Stimulated activated CD8-positive, alpha-beta memory T cell treated with anti-CD3 and anti-CD28 coated beads, Interleukin-15, amount 100 ng/mL, for 4 hours (primary cell): Measurements from ENCODE around the gene RMND5A.
"Not testable (repeated sequence)": the region's sequence is repeated elsewhere in the genome, so short reads cannot be mapped to it uniquely, and the experiment has no call there.

Experiments used
- DNase-seq, 2 donors: peaks; one replicate each; pipeline ENCODE4 v3.0.0-alpha.2; 2020; ENCODE audit warnings: low read depth in 2 of 2

Gene RMND5A

GRCh38 chr2:86714579-86715173 is 5.4 kb upstream of the RMND5A start:
- not testable (repeated sequence) for DNase-seq

- DNase-seq, result not testable (repeated sequence)
Measured at GRCh38 chr2:86719263-86719636, 841 bp upstream of the RMND5A start.

GRCh38 chr2:86720540-86721320 is 639 bp downstream of the RMND5A start:
- peak; percentile 24 to 32 for DNase-seq

DNA sequence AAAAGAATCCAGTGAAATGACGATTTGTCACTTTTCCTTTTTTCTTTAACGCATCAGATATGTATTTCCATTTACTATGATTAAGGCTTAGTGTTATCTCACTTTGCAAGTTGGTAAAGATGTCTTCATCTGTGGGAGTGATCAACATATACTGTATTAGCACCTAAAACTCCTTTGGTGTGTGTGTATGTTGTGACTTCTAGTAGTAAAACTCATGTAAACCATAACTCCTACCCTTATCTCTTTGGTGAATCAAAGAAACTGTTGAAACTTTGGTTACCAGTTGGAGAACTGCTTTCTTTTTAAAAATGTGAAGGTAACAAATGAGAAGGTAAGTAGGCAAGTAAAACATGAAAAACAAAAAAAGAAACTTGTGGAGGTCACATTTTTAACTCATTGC is 5.6 kb downstream of the RMND5A start:
- not testable (repeated sequence) for DNase-seq

- not testable (repeated sequence) for DNase-seq
Measured at GRCh38 chr2:86732040-86732525, 12.0 kb downstream of the RMND5A start.

DNA sequence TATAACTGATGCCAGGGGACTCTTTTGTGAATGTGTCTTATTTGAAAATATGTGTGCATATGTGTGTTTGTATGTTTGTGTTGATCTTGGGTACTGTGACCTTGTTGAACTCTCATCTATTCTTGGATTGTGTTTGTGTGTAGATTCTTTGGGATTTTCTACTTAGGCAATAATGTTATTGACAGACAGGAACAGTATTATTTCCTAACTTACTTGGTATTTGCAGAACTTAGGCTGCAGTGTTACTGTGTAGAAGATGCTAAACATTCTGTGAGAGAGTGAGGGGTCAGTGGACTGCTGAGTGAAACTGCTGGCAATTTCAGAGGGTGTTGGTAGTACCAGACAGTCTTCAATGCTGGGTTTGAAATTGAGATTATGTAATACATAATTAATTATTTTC is 12.7 kb downstream of the RMND5A start:
- DNase-seq, result not testable (repeated sequence)

DNA sequence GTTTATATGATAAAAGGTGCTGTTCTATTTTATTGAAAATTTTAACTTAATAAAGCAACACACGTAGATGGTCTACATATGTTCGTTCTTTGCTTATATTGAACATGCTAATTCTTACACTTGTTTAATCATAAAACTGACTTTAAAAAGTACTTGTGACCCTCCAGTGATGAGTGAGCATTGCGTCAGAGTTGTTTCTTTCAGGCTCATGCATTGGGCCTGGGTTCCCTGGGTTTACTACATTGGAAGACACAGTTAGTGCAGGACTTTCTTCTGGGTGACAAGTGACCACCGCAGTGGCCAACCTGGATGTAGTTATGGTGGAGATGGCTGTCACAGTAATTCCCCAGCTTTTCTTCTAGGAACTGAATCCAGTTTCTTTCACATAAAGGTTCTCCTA is 13.4 kb downstream of the RMND5A start:
- DNase-seq, result not testable (repeated sequence)

- DNase-seq, result not testable (repeated sequence)
Measured at GRCh38 chr2:86734896-86735295, 14.8 kb downstream of the RMND5A start.

DNA sequence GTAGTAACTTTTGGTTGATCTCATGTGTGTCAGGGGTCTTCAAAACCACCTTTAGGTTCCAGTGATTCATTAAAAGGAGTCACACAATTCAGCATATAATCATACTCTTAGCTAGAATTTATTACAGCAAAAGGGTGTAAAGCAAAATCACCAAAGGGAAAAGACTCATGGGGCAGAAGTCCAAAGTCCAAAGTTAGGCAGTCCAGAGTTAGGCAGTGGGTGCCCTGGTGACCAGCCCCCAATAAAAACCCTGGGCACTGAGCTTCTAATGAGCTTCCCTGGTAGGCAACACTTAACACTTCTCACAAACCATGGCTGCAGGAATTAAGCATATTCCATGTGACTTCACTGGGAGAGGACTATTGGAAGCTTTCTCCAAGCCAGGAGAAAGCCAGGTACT is 19.4 kb downstream of the RMND5A start:
- DNase-seq, result not testable (repeated sequence)

GRCh38 chr2:86739889-86740288 is 19.8 kb downstream of the RMND5A start:
- not testable (repeated sequence) for DNase-seq

- not testable (repeated sequence) for DNase-seq
Measured at GRCh38 chr2:86741889-86742498, 21.9 kb downstream of the RMND5A start.

GRCh38 chr2:86744152-86744551 is 24.1 kb downstream of the RMND5A start:
- no peak for DNase-seq

- no peak for DNase-seq
Measured at GRCh38 chr2:86746939-86747338, 26.8 kb downstream of the RMND5A start.

DNA sequence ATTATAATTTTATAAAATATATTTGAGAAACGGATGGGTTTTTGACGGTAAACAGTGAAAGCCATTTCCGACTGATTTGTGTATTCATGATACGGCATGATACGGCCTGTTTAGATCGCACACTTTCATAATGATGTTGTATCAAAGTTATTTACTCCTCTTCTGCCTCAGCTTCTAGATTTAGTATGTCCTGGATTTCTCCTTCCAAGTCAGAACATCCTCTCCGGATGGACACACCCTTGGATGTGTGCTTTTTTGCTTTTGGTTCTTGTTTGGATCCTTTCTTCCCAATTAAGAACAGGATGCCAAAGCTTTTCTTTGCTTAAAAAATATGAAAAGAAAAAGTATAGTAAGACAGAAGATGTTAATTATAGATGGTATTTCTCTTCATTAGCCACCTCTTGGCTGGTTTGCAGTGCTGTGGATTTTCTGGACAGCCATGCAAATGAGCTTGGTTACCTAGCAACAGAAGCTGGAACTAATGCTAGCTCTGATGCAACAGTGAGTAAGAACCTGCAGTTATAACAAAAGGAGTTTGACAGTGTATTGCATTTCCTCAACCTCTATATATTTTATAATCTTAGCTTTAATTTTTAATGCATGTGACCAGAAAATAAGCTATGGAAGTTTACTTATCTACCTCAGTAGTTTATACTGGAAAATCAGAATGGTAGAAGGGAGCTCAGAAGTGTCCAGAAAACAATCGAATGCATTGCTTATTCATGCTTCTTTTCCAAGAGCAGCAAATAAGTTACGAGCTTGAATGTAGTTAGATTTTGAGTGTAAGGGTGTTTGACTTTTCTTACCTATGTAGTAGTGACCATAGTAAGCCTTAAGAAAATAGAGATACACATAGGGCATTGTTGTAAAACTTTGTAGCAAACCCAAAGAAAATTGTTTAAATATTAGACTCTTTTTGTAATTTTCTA is 27.9 kb downstream of the RMND5A start:
- no peak for DNase-seq

DNA sequence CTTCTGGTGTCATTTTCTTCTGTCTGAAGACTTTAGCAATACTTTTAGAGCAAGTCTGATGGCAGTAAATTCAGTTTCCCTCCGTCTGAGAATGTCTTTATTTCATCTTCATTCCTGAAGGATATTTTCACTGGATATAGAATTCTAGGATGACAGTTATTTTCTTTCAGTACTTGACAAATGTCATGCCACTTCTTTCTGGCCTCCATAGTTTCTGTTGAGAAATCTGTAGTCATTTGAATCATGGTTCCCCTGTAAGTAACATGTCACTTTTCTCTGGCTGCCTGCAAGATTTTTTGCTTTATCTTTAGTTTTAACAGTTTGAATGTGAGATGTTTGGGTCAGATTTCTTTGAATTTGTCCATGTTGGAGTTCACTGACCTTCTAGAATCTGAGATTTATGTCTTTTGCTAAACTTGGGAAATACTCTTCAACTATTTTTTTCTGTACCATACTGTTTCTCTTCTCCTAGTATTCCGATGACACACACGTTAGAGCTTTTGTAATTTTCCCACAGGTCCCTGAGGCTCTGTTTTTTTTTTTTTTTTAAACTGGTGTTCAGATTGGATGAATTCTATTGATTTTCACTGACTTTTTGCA is 30.2 kb downstream of the RMND5A start:
- no peak for DNase-seq

- no peak for DNase-seq
Measured at GRCh38 chr2:86751778-86752177, 31.7 kb downstream of the RMND5A start.

GRCh38 chr2:86752934-86753333 is 32.8 kb downstream of the RMND5A start:
- no peak for DNase-seq

DNA sequence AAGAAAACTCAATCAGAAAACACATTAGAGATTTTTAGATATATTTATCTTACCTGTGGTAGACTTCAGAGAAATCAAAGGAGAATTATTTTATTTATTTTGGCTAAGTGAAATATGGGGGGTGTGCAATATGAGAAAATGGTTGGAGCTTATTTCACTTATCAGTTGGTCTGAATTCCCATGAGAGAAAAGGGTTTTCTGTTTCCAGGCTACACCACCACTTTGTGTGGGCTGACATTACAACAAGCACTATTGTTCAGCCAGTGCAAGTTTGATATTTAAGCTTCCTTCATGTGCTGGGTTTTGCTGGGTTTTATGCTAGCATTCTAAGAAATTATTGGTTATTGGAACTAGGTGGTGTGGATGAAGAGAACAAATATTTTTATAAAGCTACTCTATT is 33.5 kb downstream of the RMND5A start:
- DNase-seq, result no peak

DNA sequence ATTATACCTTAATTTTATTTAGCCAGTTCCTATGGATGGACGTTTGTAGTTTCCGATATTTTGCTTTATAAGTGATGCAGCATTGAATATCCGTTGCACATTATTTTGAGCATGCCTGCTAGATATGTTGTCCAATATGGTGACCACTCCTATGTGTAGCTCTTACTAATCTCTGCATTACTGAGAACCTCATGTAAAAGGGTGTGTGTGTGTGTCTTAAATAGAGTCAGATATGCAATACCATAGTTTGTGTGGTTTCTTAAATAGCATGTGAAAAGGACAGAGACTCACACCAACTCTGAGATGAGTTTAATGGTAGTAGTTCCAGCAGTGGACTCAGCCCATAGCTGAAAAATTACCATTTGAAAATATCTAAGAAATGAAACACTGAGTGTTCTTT is 38.3 kb downstream of the RMND5A start:
- DNase-seq, result no peak

DNA sequence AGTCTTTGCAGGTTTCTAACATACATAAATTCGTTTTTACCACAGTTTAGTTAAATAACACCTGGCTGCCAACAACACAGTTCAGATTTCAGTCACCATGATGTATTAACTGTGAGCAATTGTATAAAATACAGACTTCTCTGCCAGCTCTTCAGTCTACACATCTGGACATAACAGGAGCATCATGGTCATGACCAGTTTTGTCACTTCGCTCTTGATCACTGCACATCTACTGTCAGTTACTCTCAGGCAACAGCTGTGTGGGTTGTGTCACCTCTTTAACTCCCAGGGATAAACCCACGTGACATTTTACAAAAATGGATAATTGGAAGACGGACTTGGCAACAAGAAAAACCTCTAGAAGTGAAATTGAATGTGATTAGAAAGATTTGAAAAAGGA is 40.3 kb downstream of the RMND5A start:
- no peak for DNase-seq

- DNase-seq, result no peak
Measured at GRCh38 chr2:86764661-86765309, 44.7 kb downstream of the RMND5A start.
